Mucosa of stomach (tissue), 1 donor: Measurements from ENCODE around the gene NR1I2.

Experiments used
- H3K27me3 ChIP-seq: one replicate; pipeline ENCODE4 v1.7.0; 2013; ENCODE audit warnings: mild to moderate bottlenecking, low read length; ENCODE audit not compliant: control insufficient read depth, insufficient read depth
- H3K36me3 ChIP-seq: one replicate; pipeline ENCODE4 v1.7.0; 2013; ENCODE audit warnings: low read length; ENCODE audit not compliant: control insufficient read depth, insufficient read depth
- H3K4me1 ChIP-seq: one replicate; pipeline ENCODE4 v1.7.0; 2013; ENCODE audit warnings: mild to moderate bottlenecking, low read length; ENCODE audit not compliant: control insufficient read depth, insufficient read depth
- H3K4me3 ChIP-seq: one replicate; pipeline ENCODE4 v1.7.0; 2013; ENCODE audit warnings: low read length
- H3K9ac ChIP-seq: one replicate; pipeline ENCODE4 v1.7.0; 2013; ENCODE audit warnings: mild to moderate bottlenecking, low read length, moderate library complexity
- H3K9me3 ChIP-seq: one replicate; pipeline ENCODE4 v1.7.0; 2013; ENCODE audit warnings: mild to moderate bottlenecking, low read length, moderate library complexity; ENCODE audit not compliant: control insufficient read depth
- donor health status: Pancreatic carcinoma.

The NR1I2 gene

DNA sequence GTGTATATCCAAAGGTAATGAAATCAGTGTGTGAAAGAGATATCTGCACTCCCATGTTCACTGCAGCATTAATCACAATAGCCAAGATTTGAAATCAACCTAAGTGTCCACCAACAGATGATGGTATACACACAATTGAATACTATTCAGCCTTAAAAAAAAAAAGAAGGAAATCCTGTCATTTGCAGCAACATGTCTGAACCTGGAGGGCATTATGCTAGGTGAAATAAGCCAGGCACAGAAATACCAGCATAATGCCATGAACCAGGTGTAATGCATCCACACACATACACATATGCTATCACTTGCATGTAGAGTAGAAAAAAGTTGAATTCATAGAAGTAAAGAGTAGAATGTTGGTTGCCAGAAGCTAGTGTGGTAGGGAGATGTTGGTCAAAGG is 18.4 kb upstream of the NR1I2 start:
- H3K4me1 ChIP-seq, result no peaks in the 10 kb centered on the region
- no peaks in the 10 kb centered on the region for H3K9me3 ChIP-seq
- no peak overlapping the region for H3K9ac ChIP-seq
- no peaks in the 10 kb centered on the region for H3K36me3 ChIP-seq
- H3K4me3 ChIP-seq, result no peak overlapping the region
- no peaks in the 10 kb centered on the region for H3K27me3 ChIP-seq

DNA sequence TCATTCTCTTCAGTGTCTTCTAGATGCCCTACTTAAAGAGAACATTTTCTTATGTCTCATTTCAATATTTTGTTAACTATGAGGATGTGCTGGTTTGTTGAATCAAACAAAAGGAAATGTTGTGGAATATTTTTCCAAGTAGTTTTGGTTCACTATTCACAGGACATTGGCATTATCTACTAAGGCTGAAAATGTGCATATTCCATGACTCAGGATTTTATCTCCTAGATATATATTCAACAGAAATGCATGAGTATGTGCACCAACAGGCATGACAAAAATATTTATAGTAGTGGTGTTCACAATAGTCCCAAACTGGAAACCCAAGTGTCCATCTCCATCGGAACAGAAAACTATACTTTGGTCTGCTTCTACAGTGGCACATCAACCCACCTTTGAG is 16.7 kb upstream of the NR1I2 start:
- H3K27me3 ChIP-seq, result no peaks in the 10 kb centered on the region
- no peak overlapping the region for H3K9ac ChIP-seq
- H3K36me3 ChIP-seq, result no peaks in the 10 kb centered on the region
- H3K4me3 ChIP-seq, result no peak overlapping the region
- no peaks in the 10 kb centered on the region for H3K9me3 ChIP-seq
- H3K4me1 ChIP-seq, result peaks cover 9% of the 10 kb centered on the region

DNA sequence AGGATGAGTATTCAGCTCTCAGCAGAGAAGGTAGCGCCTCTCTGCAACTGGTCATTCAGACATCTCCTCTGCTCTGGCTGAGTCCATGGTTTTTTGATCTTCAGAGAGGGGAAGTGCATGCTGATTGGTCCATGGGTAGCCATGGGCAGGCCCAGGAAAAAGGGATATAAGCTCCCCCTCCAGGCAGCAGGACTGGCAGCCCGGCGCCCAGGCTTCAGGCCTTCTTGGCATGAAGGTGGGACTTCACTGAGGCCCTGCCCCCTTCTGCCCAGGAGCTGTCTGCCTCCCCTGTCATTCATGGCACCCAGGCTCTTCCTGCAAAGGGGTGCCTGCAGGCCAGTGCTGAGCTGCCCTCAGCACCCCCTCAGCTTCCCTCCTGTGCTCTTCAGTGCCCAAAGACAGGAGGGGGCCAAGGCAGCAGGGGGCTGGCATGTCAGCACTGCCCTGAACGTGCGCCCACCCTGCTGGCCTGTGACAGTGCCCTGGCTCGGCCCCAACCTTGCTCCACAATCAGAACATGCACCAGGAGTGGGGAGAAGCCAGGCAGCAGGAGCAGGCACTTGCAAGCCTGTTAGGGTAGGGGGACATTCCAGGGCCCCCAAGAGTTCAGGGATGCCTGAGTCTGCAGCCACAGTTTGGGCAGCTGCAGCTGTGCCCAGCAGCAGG is 13.8 kb upstream of the NR1I2 start:
- H3K9ac ChIP-seq, result no peak overlapping the region
- H3K9me3 ChIP-seq, result no peaks in the 10 kb centered on the region
- no peaks in the 10 kb centered on the region for H3K36me3 ChIP-seq
- H3K4me3 ChIP-seq, result no peak overlapping the region
- H3K4me1 ChIP-seq, result peaks cover 9% of the 10 kb centered on the region
- no peaks in the 10 kb centered on the region for H3K27me3 ChIP-seq

DNA sequence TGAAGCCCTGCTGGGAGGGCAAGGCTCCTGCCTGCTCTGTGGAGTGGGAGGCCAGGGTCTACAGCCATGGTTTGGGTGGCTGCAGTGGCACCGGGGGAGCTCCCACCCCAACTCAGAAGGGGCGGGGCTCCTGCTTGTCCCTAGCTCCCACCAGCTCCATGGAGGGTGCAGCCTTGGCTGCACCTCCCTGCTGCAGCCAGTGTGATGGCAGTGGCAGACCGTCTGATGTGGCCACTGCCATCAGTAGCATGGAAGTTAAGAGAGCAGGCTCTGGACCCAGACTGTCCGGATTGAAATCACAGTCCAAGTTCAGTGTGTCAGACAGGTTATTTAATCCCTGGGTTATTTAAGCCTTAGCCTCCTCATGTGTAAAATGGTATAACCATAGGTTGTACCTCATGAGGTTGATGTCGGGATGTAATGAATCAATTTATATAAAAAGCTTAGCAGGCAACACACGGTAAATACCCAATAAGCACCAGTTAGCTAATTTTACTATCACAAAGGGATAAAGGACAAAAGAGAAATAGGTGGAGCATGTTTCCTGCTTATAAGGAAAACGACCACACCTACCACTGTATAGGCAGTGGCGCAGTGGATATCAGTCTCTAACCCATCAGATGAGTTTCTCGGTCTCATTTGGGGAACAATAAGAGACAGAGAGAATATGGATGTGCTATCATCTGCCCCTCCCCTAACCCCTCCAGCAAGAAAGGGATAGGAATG is 13.1 kb upstream of the NR1I2 start:
- Histone ChIP-seq H3K27me3 (no peaks in the 10 kb centered on the region), H3K36me3 (no peaks in the 10 kb centered on the region), H3K9ac (no peak overlapping the region), H3K4me3 (no peak overlapping the region), H3K9me3 (no peaks in the 10 kb centered on the region), H3K4me1 (peaks cover 9% of the 10 kb centered on the region)

DNA sequence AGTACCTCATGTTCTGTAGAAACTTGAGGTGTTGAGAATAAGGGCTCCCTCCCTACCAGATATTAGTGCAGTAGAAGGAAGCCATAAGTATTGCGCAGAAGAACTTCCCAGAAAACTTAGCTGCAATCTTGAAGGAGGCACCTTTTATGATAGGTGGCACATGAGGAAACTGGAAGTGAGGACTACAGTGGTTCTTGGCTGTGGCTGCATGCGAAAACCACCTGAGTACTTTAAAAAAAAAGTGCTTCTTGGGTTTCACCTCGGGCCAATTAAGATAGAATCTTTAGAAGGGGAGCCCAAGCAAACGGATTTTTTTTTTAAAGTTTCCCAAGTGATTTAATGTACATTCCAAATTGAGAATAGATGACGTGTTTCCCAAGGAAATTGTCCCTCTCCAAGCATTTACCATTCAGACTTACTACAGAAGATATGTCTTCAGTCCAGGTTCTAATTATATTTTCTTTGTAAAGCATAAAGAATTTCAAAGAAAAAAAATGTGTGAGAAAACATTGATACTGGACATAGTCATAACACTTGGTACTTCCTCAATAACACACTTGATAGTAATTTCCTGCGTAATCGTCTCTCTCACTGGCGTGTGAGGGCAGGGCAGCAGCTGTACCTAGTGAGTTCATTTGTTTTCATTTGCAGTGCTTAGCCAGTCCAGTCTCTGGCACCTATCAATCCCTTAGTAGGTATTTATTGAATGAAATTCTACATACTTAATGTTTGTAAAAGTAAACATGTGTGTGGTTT is 12.3 kb upstream of the NR1I2 start:
- Histone ChIP-seq H3K9me3 (no peaks in the 10 kb centered on the region), H3K4me3 (no peak overlapping the region), H3K4me1 (peaks cover 9% of the 10 kb centered on the region), H3K9ac (no peak overlapping the region), H3K27me3 (no peaks in the 10 kb centered on the region), H3K36me3 (no peaks in the 10 kb centered on the region)

DNA sequence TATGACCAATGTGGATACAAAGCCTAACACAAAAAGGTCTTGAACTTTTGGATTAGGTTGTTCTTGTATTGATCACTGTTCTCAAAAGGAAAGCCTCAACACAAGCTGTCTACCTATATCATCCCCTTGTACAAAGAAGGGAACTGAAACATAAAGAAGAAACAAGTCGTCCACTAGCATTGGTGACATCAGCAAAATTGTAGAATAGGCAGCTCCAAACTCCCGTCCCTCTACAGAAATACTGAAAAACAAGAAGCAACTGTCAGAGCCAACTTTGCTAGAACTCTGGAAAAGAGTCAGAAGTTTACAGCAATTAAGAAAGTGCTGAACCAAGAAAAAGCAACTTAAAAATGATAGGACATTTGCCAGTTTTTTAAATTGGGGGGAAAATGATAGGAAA is 7.5 kb upstream of the NR1I2 start:
- H3K27me3 ChIP-seq, result no peaks in the 10 kb centered on the region
- peaks cover 5% of the 10 kb centered on the region for H3K4me1 ChIP-seq
- H3K9ac ChIP-seq, result no peak overlapping the region
- H3K9me3 ChIP-seq, result no peaks in the 10 kb centered on the region
- H3K36me3 ChIP-seq, result no peaks in the 10 kb centered on the region
- no peak overlapping the region for H3K4me3 ChIP-seq

DNA sequence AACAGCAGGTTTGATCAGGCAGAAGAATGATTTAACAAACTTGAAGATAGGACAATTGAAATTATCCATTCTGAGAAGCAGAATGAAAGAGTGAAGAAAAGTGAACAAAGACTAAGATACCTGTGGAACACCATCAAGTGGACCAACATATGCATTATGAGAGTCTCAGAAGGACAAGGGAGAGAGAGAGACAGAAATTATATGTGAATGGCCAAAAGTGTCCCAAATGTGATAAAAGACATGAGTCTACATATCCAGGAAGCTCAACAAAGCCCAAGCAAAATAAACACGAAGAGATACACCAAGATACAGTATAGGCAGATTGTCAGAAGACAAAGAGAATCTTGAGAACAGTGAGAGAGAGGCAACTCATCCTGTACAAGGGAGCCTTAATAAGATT is 5.6 kb upstream of the NR1I2 start:
- Histone ChIP-seq H3K9ac (no peak overlapping the region), H3K9me3 (no peaks in the 10 kb centered on the region), H3K4me3 (no peak overlapping the region), H3K36me3 (no peaks in the 10 kb centered on the region), H3K4me1 (peaks cover 3% of the 10 kb centered on the region), H3K27me3 (no peaks in the 10 kb centered on the region)

DNA sequence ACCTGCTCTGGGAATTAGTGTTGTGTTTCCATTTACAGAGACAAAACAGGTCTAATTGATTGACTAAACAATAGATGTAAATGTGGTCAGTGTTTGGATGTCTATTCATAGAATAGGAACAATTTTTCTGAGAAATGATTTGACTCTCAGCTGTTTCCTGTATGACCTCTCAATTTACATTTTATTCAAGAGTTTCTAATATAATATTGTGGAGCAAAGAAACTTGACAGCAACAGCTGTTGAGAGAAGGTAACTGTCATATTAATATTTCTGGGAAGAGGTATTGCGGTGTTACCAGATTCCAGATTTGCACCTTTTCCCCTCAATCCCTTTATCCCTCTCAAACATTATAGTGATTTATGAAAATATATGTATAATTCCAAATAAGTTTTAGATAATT is 3.7 kb upstream of the NR1I2 start:
- Histone ChIP-seq H3K9me3 (no peaks in the 10 kb centered on the region), H3K27me3 (no peaks in the 10 kb centered on the region), H3K9ac (no peak overlapping the region), H3K36me3 (no peaks in the 10 kb centered on the region), H3K4me3 (no peak overlapping the region), H3K4me1 (peaks cover 17% of the 10 kb centered on the region)

DNA sequence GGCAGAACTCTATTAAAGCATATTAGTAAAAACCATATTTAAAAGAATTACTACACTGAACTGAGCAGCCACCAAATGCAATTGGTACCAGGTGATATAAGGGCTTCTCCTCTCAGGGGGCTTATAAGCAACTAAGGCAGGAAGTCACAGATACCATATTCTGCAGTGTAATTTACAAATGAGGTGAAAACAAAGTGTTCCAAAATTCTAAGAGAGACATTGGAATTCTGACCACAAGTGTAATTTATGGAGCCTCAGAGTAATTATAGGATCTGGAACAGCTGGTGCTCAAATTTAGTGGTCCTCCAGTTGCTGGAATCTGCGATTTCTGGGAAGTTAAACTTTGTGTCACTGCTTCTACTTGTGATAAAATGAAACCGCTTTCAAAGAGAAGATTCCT is 3.1 kb upstream of the NR1I2 start:
- Histone ChIP-seq H3K27me3 (no peaks in the 10 kb centered on the region), H3K4me1 (peaks cover 17% of the 10 kb centered on the region), H3K4me3 (no peak overlapping the region), H3K9me3 (no peaks in the 10 kb centered on the region), H3K36me3 (no peaks in the 10 kb centered on the region), H3K9ac (no peak overlapping the region)

DNA sequence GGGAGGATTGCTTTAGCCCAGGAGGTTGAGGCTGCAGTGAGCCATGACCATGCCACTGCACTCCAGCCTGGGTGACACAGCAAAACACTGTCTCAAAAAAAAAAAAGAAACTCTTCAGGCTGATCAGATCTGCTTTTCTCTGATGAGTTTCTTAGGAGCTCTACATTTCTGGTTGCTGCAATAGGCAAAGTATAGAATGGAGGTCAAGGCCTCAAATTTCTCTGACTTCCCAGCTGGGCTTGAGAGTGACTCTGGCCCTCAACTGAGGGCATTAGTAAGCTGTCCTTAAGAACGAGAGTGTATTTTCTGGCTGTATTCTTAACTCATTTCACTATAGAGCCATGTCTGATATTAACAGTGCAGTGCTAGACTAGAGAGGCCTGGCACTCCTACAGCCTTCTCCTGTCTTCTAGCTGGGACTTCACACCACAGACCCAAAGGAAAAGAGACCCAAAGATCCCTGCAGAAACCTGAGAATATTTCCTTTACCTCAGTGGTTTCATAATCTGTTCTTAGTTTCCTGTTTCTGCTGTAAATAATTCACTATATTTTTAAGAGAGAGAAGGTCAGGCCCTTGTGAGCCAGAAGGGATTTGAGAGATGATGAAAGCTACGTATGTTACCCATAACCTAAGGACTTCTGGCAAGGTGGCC is 2.0 kb upstream of the NR1I2 start:
- Histone ChIP-seq H3K4me1 (peaks cover 17% of the 10 kb centered on the region), H3K27me3 (no peaks in the 10 kb centered on the region), H3K4me3 (no peak overlapping the region), H3K9me3 (no peaks in the 10 kb centered on the region), H3K9ac (no peak overlapping the region), H3K36me3 (no peaks in the 10 kb centered on the region)

DNA sequence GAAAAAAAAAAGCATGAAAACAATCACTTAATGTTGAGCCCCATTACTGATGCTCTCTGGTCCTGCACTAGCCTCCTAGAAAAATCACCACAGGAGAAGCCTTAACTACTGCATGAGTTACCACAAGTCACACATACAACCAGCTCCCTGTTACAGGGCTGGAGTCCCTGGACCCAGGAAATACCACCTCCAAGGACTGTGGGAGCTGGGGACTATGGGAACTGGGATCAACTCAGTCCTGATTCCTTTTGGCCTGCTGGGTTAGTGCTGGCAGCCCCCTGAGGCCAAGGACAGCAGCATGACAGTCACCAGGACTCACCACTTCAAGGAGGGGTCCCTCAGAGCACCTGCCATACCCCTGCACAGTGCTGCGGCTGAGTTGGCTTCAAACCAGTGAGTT is 559 bp downstream of the NR1I2 start:
- H3K9me3 ChIP-seq, result no peaks in the 10 kb centered on the region
- peak overlapping the region; percentile 58 for H3K9ac ChIP-seq
- no peaks in the 10 kb centered on the region for H3K36me3 ChIP-seq
- H3K4me1 ChIP-seq, result peaks cover 17% of the 10 kb centered on the region
- H3K27me3 ChIP-seq, result no peaks in the 10 kb centered on the region
- H3K4me3 ChIP-seq, result peak overlapping the region; percentile 75

DNA sequence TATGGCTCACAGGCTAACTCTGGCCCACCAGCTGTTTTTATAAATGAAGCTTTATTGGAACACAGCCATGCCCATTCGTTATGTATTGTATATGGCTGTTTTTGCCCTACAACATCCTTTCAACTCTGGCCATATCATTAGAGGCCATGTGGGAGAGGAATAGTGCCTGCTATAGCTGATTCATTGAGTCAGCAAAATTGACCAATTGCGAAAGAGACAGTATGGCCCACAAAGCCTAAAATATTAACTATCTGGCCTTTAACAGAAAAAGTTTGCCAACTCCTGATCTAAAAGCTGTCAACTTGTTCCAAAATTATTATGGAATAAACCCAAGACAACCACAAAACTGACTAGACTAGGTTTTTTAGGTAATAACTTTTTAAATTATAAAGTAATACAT is 1.4 kb downstream of the NR1I2 start:
- H3K36me3 ChIP-seq, result no peaks in the 10 kb centered on the region
- H3K9me3 ChIP-seq, result no peaks in the 10 kb centered on the region
- H3K4me3 ChIP-seq, result no peak overlapping the region
- H3K4me1 ChIP-seq, result peaks cover 17% of the 10 kb centered on the region
- H3K9ac ChIP-seq, result no peak overlapping the region
- H3K27me3 ChIP-seq, result no peaks in the 10 kb centered on the region
